Smooth muscle cell (in vitro differentiated cells): ENCODE results near the gene UTP14C. TPM values are rescaled to one million over a fixed set of nuclear protein-coding genes. Genes with fewer than 3 reads are reported as not detected.

ENCODE experiments used
- DNase-seq: peaks from one replicate; lab custom pipeline; 2025; ENCODE audit not compliant: unreplicated experiment; lab: John Stamatoyannopoulos, UW
- H2AFZ ChIP-seq: fragments of 200-600 bp; sonication (generic); 2 replicates; pipeline ENCODE4 v1.6.0; 2016; ENCODE audit warnings: antibody characterized with exemption, low read depth, mild to moderate bottlenecking
- H3F3A ChIP-seq: fragments of 200-600 bp; sonication (generic); 2 replicates; pipeline ENCODE4 v1.6.0; 2017; ENCODE audit warnings: antibody characterized with exemption, low read depth
- H3K27ac ChIP-seq: fragments of 200-600 bp; sonication (generic); 2 replicates; pipeline ENCODE4 v1.5.1; 2016; ENCODE audit warnings: low read depth, mild to moderate bottlenecking
- H3K27me3 ChIP-seq: fragments of 200-600 bp; sonication (generic); 2 replicates; pipeline ENCODE4 v1.6.1; 2016; ENCODE audit warnings: low read depth, mild to moderate bottlenecking
- H3K36me3 ChIP-seq: fragments of 200-600 bp; sonication (generic); 2 replicates; pipeline ENCODE4 v1.5.1; 2016; ENCODE audit warnings: low read depth
- H3K4me1 ChIP-seq: fragments of 200-600 bp; sonication (generic); 2 replicates; pipeline ENCODE4 v1.5.1; 2016; ENCODE audit warnings: low read depth
- H3K4me2 ChIP-seq: fragments of 200-600 bp; sonication (generic); 2 replicates; pipeline ENCODE4 v1.6.0; 2016; ENCODE audit warnings: mild to moderate bottlenecking
- H3K4me3 ChIP-seq: fragments of 200-600 bp; sonication (generic); 2 replicates; pipeline ENCODE4 v1.5.1; 2016; ENCODE audit warnings: mild to moderate bottlenecking
- H3K79me2 ChIP-seq: fragments of 200-600 bp; sonication (generic); 2 replicates; pipeline ENCODE4 v1.6.0; 2016; ENCODE audit warnings: low read depth, mild to moderate bottlenecking
- H3K9ac ChIP-seq: fragments of 200-600 bp; sonication (generic); 2 replicates; pipeline ENCODE4 v1.6.0; 2016; ENCODE audit warnings: low read depth
- H3K9me3 ChIP-seq: fragments of 200-600 bp; sonication (generic); replicated peaks from 2 replicates; pipeline ENCODE4 v1.5.1; 2016; ENCODE audit warnings: low read depth
- H4K20me1 ChIP-seq: fragments of 200-600 bp; sonication (generic); 2 replicates; pipeline ENCODE4 v1.6.0; 2016; ENCODE audit warnings: low read depth
- CTCF ChIP-seq: fragments of 200-600 bp; sonication (generic); IDR thresholded peaks from 2 replicates; pipeline ENCODE4 v1.5.1; 2017; ENCODE audit warnings: borderline replicate concordance, mild to moderate bottlenecking, antibody characterized with exemption; ENCODE audit not compliant: insufficient read depth, poor library complexity, severe bottlenecking
- WGBS: methylation state at CpG from one replicate; pipeline ENCODE4 v1.1.7; 2016; ENCODE audit warnings: low lambda C conversion rate; 5-methylcytosine and 5-hydroxymethylcytosine counted together
- polyA plus RNA-seq: library from polyadenylated mRNA; unstranded; fragments of >200 nt; fragmentation: Nextera tagmentation; extraction: Ambion mirVana; gene quantifications from 2 replicates; pipeline ENCODE4 v1.2.1, GENCODE V29; 2016
- total RNA-seq: library from RNA; depleted of rRNA; stranded (reverse); fragments of >200 nt; gene quantifications from 2 replicates; pipeline ENCODE4 v1.2.3, GENCODE V29; 2014

UTP14C gene
- total and polyA plus RNA-seq, 2 experiments from 2014 or later = 8.1 to 18.3 TPM

GRCh38 chr13:52009946-52010345 lies 14.5 kb upstream of the UTP14C start:
- Histone ChIP-seq H3K9me3 (no peaks in the 10 kb centered on the region), H2AFZ (peak overlapping the region; percentile 93), H3K9ac (no peak overlapping the region), H3K79me2 (peaks cover 97% of the 10 kb centered on the region), H3K27me3 (no peaks in the 10 kb centered on the region), H3K27ac (no peak overlapping the region), H3K4me2 (peak overlapping the region; percentile 89), H4K20me1 (peaks cover 4% of the 10 kb centered on the region), H3K36me3 (no peaks in the 10 kb centered on the region), H3F3A (no peaks in the 10 kb centered on the region), H3K4me1 (peaks cover 17% of the 10 kb centered on the region), H3K4me3 (peak overlapping the region; percentile 94)
- TF ChIP-seq CTCF = no peak
- no peak for DNase-seq
- 48% methylated on average over 6 of the region's 6 CpGs for WGBS

DNA sequence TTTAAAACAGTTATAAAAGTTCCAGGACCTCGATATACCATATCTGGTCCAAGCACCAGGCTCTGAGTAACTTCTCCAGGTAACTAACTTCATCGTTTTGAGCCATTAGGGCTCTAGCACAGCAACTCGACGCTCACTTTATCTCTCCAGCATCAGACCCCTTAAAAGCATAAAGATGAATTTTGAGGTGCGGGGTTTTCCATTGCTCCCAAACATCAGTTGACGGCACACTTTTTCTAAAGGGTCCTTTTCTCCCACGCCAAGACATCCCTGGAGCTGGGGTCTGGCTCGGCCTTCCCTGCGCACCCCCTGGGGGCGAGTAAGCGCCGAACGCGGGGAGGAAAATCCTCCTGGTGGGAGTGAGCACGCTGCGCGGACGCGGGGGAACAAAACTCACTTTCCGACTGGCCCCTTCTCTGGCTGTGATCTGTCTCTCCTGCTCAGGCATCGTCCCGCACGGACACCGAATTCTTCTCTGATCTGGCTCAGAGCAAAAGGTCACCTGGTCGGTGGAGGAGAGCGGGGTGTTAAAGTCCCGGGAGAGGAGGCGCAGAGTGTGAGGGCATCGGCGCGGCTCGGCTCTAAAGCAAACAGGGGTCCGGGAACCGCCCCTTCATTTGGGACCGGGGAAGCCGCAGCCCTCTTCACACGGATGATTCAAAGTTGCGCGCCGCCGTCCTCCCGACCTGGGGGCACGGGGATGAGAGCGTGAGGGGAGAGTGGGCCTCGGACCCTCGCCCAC lies 13.4 kb upstream of the UTP14C start, which contains the start of gene ATP7B:
Gene ATP7B, minus strand, starts transcription at position 561 of the 742 bp plus-strand sequence. Its CDS starts 113 bp downstream, at position 448.
- peaks cover 17% of the 10 kb centered on the region for H3K4me1 ChIP-seq
- H3K4me3 ChIP-seq = peak within 1 kb of the TSS; percentile 94
- H3F3A ChIP-seq = no peaks in the 10 kb centered on the region
- peak within 1 kb of the TSS; percentile 92 for H3K9ac ChIP-seq
- H3K9me3 ChIP-seq = no peaks in the 10 kb centered on the region
- peak within 1 kb of the TSS; percentile 99 for H3K4me2 ChIP-seq
- peaks cover 8% of the 10 kb centered on the region for H4K20me1 ChIP-seq
- peak; percentile 59 for DNase-seq
- no peaks in the 10 kb centered on the region for H3K36me3 ChIP-seq
- peak; percentile 18 for TF ChIP-seq CTCF
- no peaks in the 10 kb centered on the region for H3K27me3 ChIP-seq
- H3K27ac ChIP-seq = peak within 1 kb of the TSS; percentile 78
- peaks cover 97% of the 10 kb centered on the region for H3K79me2 ChIP-seq
- peak within 1 kb of the TSS; percentile 93 for H2AFZ ChIP-seq
- WGBS = 3% methylated on average over 44 of the region's 46 CpGs

DNA sequence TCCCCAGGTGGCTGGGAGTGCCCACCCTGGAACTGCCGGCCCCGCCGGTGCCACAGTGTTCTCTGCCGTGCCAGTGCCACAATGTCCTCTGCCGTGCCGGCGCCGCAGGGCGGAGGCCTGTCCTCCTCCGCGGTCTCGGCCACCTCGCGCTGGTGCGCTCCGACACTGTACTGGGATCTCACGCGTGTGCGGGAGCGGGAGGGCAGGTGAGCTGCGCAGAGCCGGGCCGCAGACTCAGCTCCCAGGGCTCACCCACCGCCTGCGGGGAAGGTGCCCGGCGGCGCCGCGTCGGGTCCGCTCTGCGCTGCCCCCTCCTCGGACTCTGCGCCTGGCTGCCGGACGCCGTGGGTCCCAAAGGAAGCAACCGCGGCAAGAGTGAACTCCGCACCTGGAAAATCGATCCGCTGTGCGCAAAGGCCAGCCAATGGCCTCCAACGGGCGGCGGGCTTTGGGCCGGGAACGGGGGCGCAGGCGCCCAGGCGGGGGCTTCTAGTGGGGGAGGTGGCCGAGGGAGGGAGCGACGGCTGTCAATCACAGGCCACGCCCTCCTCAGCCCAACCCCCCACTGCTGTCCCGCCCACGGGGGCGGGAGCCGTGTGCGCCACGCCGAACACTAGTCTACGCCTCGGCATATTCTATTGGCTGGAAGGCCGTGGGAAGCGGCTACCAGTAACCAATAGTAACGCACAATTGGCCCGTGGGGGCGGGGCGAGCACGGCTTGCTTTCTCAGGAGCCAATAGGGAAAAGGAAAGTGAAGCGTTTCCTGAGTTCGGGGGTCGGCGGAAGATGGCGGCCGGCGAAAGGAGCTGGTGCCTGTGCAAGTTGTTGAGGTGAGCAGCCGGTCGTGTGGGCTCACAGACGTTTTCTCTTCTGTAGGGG lies 12.6 kb upstream of the UTP14C start, which contains the start of gene ALG11:
Gene ALG11, plus strand, starts transcription at position 767 of the 880 bp plus-strand sequence. Its CDS starts 21 bp downstream, at position 788.
- H3K36me3 ChIP-seq = no peaks in the 10 kb centered on the region
- WGBS = 1% methylated on average over 72 of the region's 82 CpGs
- peaks cover 97% of the 10 kb centered on the region for H3K79me2 ChIP-seq
- peaks cover 17% of the 10 kb centered on the region for H3K4me1 ChIP-seq
- peak within 1 kb of the TSS; percentile 92 for H3K9ac ChIP-seq
- H2AFZ ChIP-seq = peak within 1 kb of the TSS; percentile 93
- no peaks in the 10 kb centered on the region for H3F3A ChIP-seq
- TF ChIP-seq CTCF = no peak
- H3K27ac ChIP-seq = peak within 1 kb of the TSS; percentile 78
- no peaks in the 10 kb centered on the region for H3K9me3 ChIP-seq
- H3K4me3 ChIP-seq = peak within 1 kb of the TSS; percentile 94
- DNase-seq = peak; percentile 98
- no peaks in the 10 kb centered on the region for H3K27me3 ChIP-seq
- H3K4me2 ChIP-seq = peak within 1 kb of the TSS; percentile 99
- H4K20me1 ChIP-seq = peaks cover 16% of the 10 kb centered on the region
